ENCODE results near the gene GRPEL2. TPM values are rescaled to one million over a fixed set of nuclear protein-coding genes. Genes with fewer than 3 reads are reported as not detected.

GRPEL2 gene
- total and polyA plus RNA-seq, 2 donors (not counting 3 experiments of a cell fraction or from before 2014, with no cell fraction given) = 7.6 to 32.5 TPM

DNA sequence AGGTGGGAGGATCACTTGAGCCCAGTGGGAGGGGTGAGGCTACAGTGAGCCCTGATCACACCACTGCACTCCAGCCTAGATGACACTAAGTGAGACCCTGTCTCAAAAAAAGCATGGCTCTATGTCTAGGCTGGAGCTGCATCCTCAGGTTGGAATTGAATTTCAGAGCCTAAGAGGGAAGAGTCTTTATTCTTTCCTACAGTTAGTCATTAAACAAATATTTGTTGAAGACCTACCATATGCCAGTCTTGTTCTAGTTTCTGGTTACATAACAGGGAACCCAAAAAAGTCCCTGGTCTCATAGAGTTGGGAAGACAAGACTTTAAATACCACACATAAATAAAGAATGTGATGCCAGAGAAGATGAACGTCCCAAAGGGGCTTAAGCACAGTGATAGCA, 6.9 kb upstream of the GRPEL2 start:
- intact Hi-C loops (cut with micrococcal nuclease) (no loop called here), dilution Hi-C loops (cut with MboI; ENCODE audit: extremely low pct_ligation_motif_present, low sequenced_read_pairs) (no loop called here)
- no peaks in the 10 kb centered on the region for H3K27me3 ChIP-seq (ENCODE audit: control insufficient read depth in 2 of 2, insufficient read depth in 2 of 2, low read length in 2 of 2)
- H3K4me1 ChIP-seq (ENCODE audit: control insufficient read depth, extremely low read depth, insufficient read depth, low read length) = peaks cover 23% of the 10 kb centered on the region
- ChIA-PET POLR2A (no interaction called here), CTCF (interaction anchor here (1.1 kb wide), 1 partner anchor 18 kb away, joined by 3 read pairs; no protein-coding TSS in a partner anchor)
- H3K9ac ChIP-seq (replicated peaks; ENCODE audit: extremely low read depth, insufficient read depth, low read length) = no peak overlapping the region
- H3K9me3 ChIP-seq (replicated peaks; ENCODE audit: control insufficient read depth, insufficient read depth, low read length) = no peaks in the 10 kb centered on the region
- no peak overlapping the region for H2AFZ ChIP-seq (ENCODE audit: low read depth, low read length)
- FAIRE-seq (no peak), DNase-seq (ENCODE audit: low read depth, low spot score) (no peak)
- BruUV-seq (replicated peaks) = no TSS peak
- H3K27ac ChIP-seq (ENCODE audit: insufficient read depth, low read depth, low read length) = no peak overlapping the region
- H3K79me2 ChIP-seq (ENCODE audit: control insufficient read depth, insufficient read depth, low read length) = no peaks in the 10 kb centered on the region
- H3K4me2 ChIP-seq (ENCODE audit: insufficient read depth, low read length) = no peak overlapping the region
- H4K20me1 ChIP-seq (replicated peaks; ENCODE audit: control insufficient read depth, extremely low read depth, insufficient read depth, low read length) = no peaks in the 10 kb centered on the region
- no peak overlapping the region for H3K4me3 ChIP-seq (replicated peaks in 1 of 3; ENCODE audit: insufficient read depth in 1 of 3, low read depth in 1 of 3, low read length in 3 of 3)
- peaks cover 3 to 11% of the 10 kb centered on the region in 2 experiments for H3K36me3 ChIP-seq (ENCODE audit: control insufficient read depth in 2 of 2, extremely low read depth in 1 of 2, insufficient read depth in 2 of 2, low read length in 2 of 2)
- H3K9me1 ChIP-seq (replicated peaks; ENCODE audit: control insufficient read depth, extremely low read depth, insufficient read depth, low read length) = no peaks in the 10 kb centered on the region
- TF ChIP-seq JUN (IDR thresholded peaks at IDR 0.05; ENCODE audit: borderline replicate concordance, insufficient read depth, insufficient read length, low read depth) = no peak
- TF ChIP-seq POLR2AphosphoS5 (IDR thresholded peaks at IDR 0.05; ENCODE audit: insufficient read depth, low read depth, low read length) = no peak
- no peak for TF ChIP-seq EZH2 (IDR thresholded peaks at IDR 0.05; ENCODE audit: borderline replicate concordance, low read depth, low read length, severe bottlenecking)

DNA sequence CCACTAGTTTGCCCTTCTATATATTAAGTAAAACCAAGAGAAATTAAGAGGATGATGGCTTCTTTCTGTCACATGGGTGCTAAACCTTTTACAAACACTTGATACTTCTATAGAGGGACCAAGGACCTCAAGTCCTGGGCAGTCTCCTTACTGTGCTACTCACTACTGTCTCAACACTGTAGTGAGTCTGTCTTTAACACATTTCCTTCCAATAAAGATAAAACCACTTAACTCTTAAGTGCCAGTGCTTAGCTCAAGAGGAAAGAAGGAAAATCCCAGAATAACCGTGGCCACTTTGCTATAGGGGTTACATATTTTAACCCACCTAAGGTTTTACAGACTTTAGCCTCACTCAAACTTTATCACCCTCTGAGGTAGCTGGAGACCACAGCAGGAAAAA, 4.4 kb upstream of the GRPEL2 start:
- FAIRE-seq = no peak
- Histone ChIP-seq H3K27ac (ENCODE audit: insufficient read depth, low read depth, low read length) (no peak overlapping the region), H3K4me1 (ENCODE audit: control insufficient read depth, extremely low read depth, insufficient read depth, low read length) (peaks cover 12% of the 10 kb centered on the region), H3K79me2 (ENCODE audit: control insufficient read depth, insufficient read depth, low read length) (peaks cover 3% of the 10 kb centered on the region), H3K27me3 (ENCODE audit: control insufficient read depth in 2 of 2, insufficient read depth in 2 of 2, low read length in 2 of 2) (no peaks in the 10 kb centered on the region), H3K9ac (replicated peaks; ENCODE audit: extremely low read depth, insufficient read depth, low read length) (no peak overlapping the region), H2AFZ (ENCODE audit: low read depth, low read length) (no peak overlapping the region), H3K36me3 (ENCODE audit: control insufficient read depth in 2 of 2, extremely low read depth in 1 of 2, insufficient read depth in 2 of 2, low read length in 2 of 2) (peaks cover 3 to 5% of the 10 kb centered on the region in 2 experiments), H3K9me1 (replicated peaks; ENCODE audit: control insufficient read depth, extremely low read depth, insufficient read depth, low read length) (no peaks in the 10 kb centered on the region), H3K4me3 (replicated peaks in 1 of 3; ENCODE audit: insufficient read depth in 1 of 3, low read depth in 1 of 3, low read length in 3 of 3) (no peak overlapping the region), H3K9me3 (replicated peaks; ENCODE audit: control insufficient read depth, insufficient read depth, low read length) (no peaks in the 10 kb centered on the region), H4K20me1 (replicated peaks; ENCODE audit: control insufficient read depth, extremely low read depth, insufficient read depth, low read length) (no peaks in the 10 kb centered on the region), H3K4me2 (ENCODE audit: insufficient read depth, low read length) (no peak overlapping the region)
- TF ChIP-seq GATA2 (IDR thresholded peaks at IDR 0.05; ENCODE audit: insufficient read depth, insufficient read length, low read depth, low read length) = no peak
- TF ChIP-seq JUN (IDR thresholded peaks at IDR 0.05; ENCODE audit: borderline replicate concordance, insufficient read depth, insufficient read length, low read depth) = no peak
- intact Hi-C loops (cut with micrococcal nuclease) = loop anchor here (10.0 kb wide), 1 partner anchor 206 kb away; no protein-coding TSS in a partner anchor
- CTCF ChIA-PET = interaction anchor here (0.9 to 2.2 kb wide), 7 partner anchors 9 to 93 kb away, joined by 3 to 8 read pairs (median 4); no protein-coding TSS in a partner anchor
- no TSS peak for BruUV-seq (replicated peaks)
- dilution Hi-C loops (cut with MboI; ENCODE audit: extremely low pct_ligation_motif_present, low sequenced_read_pairs) = no loop called here
- no peak for DNase-seq (ENCODE audit: low read depth, low spot score)
- POLR2A ChIA-PET = no interaction called here
